ENCODE results near the gene KRTAP4-1. TPM values are rescaled to one million over a fixed set of nuclear protein-coding genes. Genes with fewer than 3 reads are reported as not detected.
"Not testable (repeated sequence)": the region's sequence is repeated elsewhere in the genome, so short reads cannot be mapped to it uniquely, and the experiment has no call there.

The KRTAP4-1 gene
- polyA plus RNA-seq, 1 donor (not counting 4 experiments of a cell fraction or from before 2014, with no cell fraction given) = not detected

GRCh38 chr17:41149652-41149985 lies 35.1 kb downstream of the KRTAP4-1 start, which contains the start of gene KRTAP4-5:
TSS of gene KRTAP4-5 (minus strand) at chr17:41149825. CDS start at chr17:41149767, 58 bp downstream.
- H2AFZ ChIP-seq (ENCODE audit: control insufficient read depth, low read length) = no peak within 1 kb of the TSS
- no peaks in the 10 kb centered on the region for H3K79me2 ChIP-seq (ENCODE audit: control insufficient read depth, insufficient read depth, low read length)
- H3K9me3 ChIP-seq (ENCODE audit: control insufficient read depth, low read depth, low read length) = no peaks in the 10 kb centered on the region
- DNase-seq (ENCODE audit: low read depth, low spot score) (no peak), FAIRE-seq (no peak)
- no peaks in the 10 kb centered on the region for H3K9me1 ChIP-seq (ENCODE audit: control insufficient read depth, extremely low read depth, insufficient read depth, low read length)
- no peaks in the 10 kb centered on the region for H3K27me3 ChIP-seq (ENCODE audit: control insufficient read depth, extremely low read depth, insufficient read depth, low read length)
- H3K4me2 ChIP-seq (ENCODE audit: control insufficient read depth, extremely low read depth, insufficient read depth, low read depth, low read length) = no peak within 1 kb of the TSS
- no peak for TF ChIP-seq EZH2 (IDR thresholded peaks at IDR 0.05; ENCODE audit: low read length)
- TF ChIP-seq CTCF (optimal IDR thresholded peaks at IDR 0.05 in 1 of 3, IDR thresholded peaks at IDR 0.05 in 1 of 3, conservative IDR thresholded peaks at IDR 0.05 in 1 of 3; ENCODE audit: extremely low read depth in 1 of 3, insufficient read depth in 2 of 3, low read length in 3 of 3) = no peak
- no peaks in the 10 kb centered on the region for H3K36me3 ChIP-seq (ENCODE audit: control insufficient read depth in 2 of 2, extremely low read depth in 1 of 2, insufficient read depth in 2 of 2, low read length in 2 of 2)
- no peak within 1 kb of the TSS for H3K27ac ChIP-seq (ENCODE audit: control insufficient read depth, insufficient read depth, low read length)
- H3K4me1 ChIP-seq (ENCODE audit: control insufficient read depth, extremely low read depth, insufficient read depth, low read length) = no peaks in the 10 kb centered on the region
- no peak within 1 kb of the TSS for H3K4me3 ChIP-seq (ENCODE audit: control insufficient read depth in 2 of 3, extremely low read depth in 1 of 3, insufficient read depth in 2 of 3, low read depth in 1 of 3, low read length in 3 of 3)
- H4K20me1 ChIP-seq (ENCODE audit: control insufficient read depth, extremely low read depth, insufficient read depth, low read length) = no peaks in the 10 kb centered on the region
- dilution Hi-C loops (cut with MboI; ENCODE audit: extremely low pct_ligation_motif_present, low sequenced_read_pairs) = no loop called here
- no peak within 1 kb of the TSS for H3K9ac ChIP-seq (ENCODE audit: control insufficient read depth, extremely low read depth, insufficient read depth, low read length)

- H2AFZ ChIP-seq (ENCODE audit: control insufficient read depth, low read length); H4K20me1 ChIP-seq (ENCODE audit: control insufficient read depth, extremely low read depth, insufficient read depth, low read length); FAIRE-seq; H3K4me3 ChIP-seq (ENCODE audit: control insufficient read depth in 2 of 3, extremely low read depth in 1 of 3, insufficient read depth in 2 of 3, low read depth in 1 of 3, low read length in 3 of 3); H3K9me1 ChIP-seq (ENCODE audit: control insufficient read depth, extremely low read depth, insufficient read depth, low read length); H3K9ac ChIP-seq (ENCODE audit: control insufficient read depth, extremely low read depth, insufficient read depth, low read length); H3K36me3 ChIP-seq (ENCODE audit: control insufficient read depth in 2 of 2, extremely low read depth in 1 of 2, insufficient read depth in 2 of 2, low read length in 2 of 2); H3K9me3 ChIP-seq (ENCODE audit: control insufficient read depth, low read depth, low read length); H3K27ac ChIP-seq (ENCODE audit: control insufficient read depth, insufficient read depth, low read length); dilution Hi-C loops (cut with MboI; ENCODE audit: extremely low pct_ligation_motif_present, low sequenced_read_pairs); H3K79me2 ChIP-seq (ENCODE audit: control insufficient read depth, insufficient read depth, low read length); H3K4me1 ChIP-seq (ENCODE audit: control insufficient read depth, extremely low read depth, insufficient read depth, low read length); H3K27me3 ChIP-seq (ENCODE audit: control insufficient read depth, extremely low read depth, insufficient read depth, low read length); H3K4me2 ChIP-seq (ENCODE audit: control insufficient read depth, extremely low read depth, insufficient read depth, low read depth, low read length); DNase-seq (ENCODE audit: low read depth, low spot score): not testable (repeated sequence)
Measured at GRCh38 chr17:41148971-41149651, 35.6 kb downstream of the KRTAP4-1 start.

All from keratinocyte (primary cell).